ENCODE data around the gene VPS36.
"Not testable (repeated sequence)": the region's sequence is repeated elsewhere in the genome, so short reads cannot be mapped to it uniquely, and the experiment has no call there.

The VPS36 gene

DNA sequence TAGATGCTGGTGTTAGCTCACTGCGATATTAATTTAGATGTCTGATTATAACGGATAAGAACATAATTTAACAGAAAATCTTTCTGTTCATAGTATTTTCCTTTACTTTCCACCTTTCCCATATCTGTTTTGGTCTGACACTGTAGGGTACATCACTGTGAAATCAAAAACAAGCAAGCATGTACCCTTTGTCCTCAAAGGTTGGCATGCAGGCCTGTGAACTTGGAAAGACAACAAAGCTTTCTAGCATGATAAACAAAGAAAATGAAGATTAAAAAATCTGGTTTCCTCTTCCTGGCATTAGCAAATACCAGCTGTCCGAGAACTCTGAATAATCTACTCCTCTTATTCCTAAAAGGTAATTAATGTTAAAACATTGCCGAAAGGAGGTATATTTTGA lies 76.0 kb downstream of the VPS36 start:
- no peak for DNase-seq

DNA sequence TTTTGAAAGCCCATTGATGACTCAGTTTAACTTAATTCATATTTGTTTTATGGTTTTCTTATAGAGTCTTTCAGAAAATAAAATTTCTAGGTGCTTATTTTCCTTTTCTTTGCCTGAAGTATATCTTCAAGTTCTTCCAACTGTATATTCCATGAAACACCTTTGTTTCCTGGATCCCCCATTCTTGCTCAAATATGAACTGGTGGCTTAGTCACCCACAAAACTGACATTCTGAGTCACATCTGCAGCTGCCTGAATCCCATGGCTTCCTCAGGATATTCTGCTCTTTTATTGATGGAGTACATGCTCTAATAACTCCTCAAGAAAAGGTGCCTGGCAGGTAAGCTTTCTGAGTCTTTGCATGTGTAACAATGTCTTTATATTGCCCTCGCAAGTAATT lies 77.2 kb downstream of the VPS36 start:
- not testable (repeated sequence) for DNase-seq

DNA sequence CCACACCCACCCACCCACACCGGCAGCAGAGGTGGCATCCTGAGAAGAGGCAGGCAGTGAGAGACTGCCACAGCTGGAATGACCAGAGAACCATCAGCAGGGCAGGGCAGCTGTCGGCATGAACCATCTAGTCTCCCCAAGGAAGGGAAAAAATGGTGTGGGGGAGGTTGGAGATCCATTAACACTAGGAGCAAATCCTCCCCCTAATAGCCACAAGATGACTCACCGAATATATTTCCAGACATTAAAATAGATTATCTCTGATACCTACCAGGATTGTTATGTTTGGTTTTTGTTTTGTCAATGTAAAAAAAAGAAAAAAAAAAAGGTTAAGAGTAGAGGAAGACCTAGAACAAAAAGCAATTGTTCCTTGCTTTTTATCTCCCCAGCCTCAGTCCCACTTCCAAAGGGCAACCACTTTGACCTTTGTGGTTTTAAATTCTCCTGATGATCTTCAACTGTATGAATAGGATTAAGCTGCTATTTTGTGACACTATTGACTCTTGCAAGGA lies 78.6 kb downstream of the VPS36 start:
- no peak for DNase-seq

DNA sequence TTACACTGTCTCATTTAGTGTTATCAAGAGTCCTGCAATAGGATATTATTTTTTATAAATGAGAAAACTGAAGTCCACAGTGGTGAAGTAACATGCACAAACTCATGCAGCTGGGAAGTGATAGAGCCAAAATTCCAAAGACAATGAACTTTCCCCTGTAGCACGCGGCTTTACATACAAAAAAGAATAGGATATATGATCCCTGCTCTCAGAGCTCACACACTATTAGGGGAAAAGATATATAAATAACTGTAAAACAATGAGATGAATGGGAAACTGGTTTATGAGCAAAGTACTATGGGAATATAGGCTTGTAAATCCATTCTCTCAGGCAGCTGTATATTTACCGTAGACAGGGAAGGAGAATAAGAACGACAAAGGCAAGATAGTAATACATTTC lies 84.1 kb downstream of the VPS36 start:
- no peak for DNase-seq
